ENCODE data around the gene PDE10A.

Gene PDE10A

GRCh38 chr6:165586706-165587105, 76.3 kb downstream of the PDE10A start:
- Histone ChIP-seq H3K79me2 (ENCODE audit: control insufficient read depth, insufficient read depth, low read length, unreplicated experiment) (no peaks in the 10 kb centered on the region), H2AFZ (ENCODE audit: low read length, unreplicated experiment) (no peak overlapping the region)

GRCh38 chr6:165585060-165585459, 78.0 kb downstream of the PDE10A start:
- Histone ChIP-seq H3K4me3 (ENCODE audit: low read depth, low read length) (no peak overlapping the region), H3K79me2 (ENCODE audit: control insufficient read depth, insufficient read depth, low read length, unreplicated experiment) (no peaks in the 10 kb centered on the region), H3K27me3 (ENCODE audit: insufficient read depth, low read length) (no peaks in the 10 kb centered on the region), H3K36me3 (ENCODE audit: insufficient read depth, low read length) (no peaks in the 10 kb centered on the region), H3K27ac (ENCODE audit: low read depth, low read length) (peak overlapping the region; percentile 44), H3K4me1 (ENCODE audit: control insufficient read depth, insufficient read depth, low read length, unreplicated experiment) (peaks cover 9% of the 10 kb centered on the region), H2AFZ (ENCODE audit: low read length, unreplicated experiment) (no peak overlapping the region)

More at GRCh38 chr6:165586706-165587105, 76.3 kb downstream of the PDE10A start:
- H3K36me3 ChIP-seq (ENCODE audit: insufficient read depth, low read length), result no peaks in the 10 kb centered on the region
- peaks cover 9% of the 10 kb centered on the region for H3K4me1 ChIP-seq (ENCODE audit: control insufficient read depth, insufficient read depth, low read length, unreplicated experiment)
- no peak overlapping the region for H3K4me3 ChIP-seq (ENCODE audit: low read depth, low read length)
- no peak overlapping the region for H3K27ac ChIP-seq (ENCODE audit: low read depth, low read length)
- H3K27me3 ChIP-seq (ENCODE audit: insufficient read depth, low read length), result no peaks in the 10 kb centered on the region

- Histone ChIP-seq H3K27ac (ENCODE audit: low read depth, low read length) (peak overlapping the region; percentile 44; the same call in 1 of the 2 replicates), H3K79me2 (ENCODE audit: control insufficient read depth, insufficient read depth, low read length, unreplicated experiment) (no peaks in the 10 kb centered on the region), H3K4me1 (ENCODE audit: control insufficient read depth, insufficient read depth, low read length, unreplicated experiment) (peaks cover 9% of the 10 kb centered on the region), H3K27me3 (ENCODE audit: insufficient read depth, low read length) (no peaks in the 10 kb centered on the region), H3K4me3 (ENCODE audit: low read depth, low read length) (no peak overlapping the region), H3K36me3 (ENCODE audit: insufficient read depth, low read length) (no peaks in the 10 kb centered on the region), H2AFZ (ENCODE audit: low read length, unreplicated experiment) (no peak overlapping the region)
Observed at GRCh38 chr6:165584541-165584940, 78.5 kb downstream of the PDE10A start.

GRCh38 chr6:165581678-165582077, 81.4 kb downstream of the PDE10A start:
- H3K27me3 ChIP-seq (ENCODE audit: insufficient read depth, low read length), result no peaks in the 10 kb centered on the region
- H3K27ac ChIP-seq (ENCODE audit: low read depth, low read length), result no peak overlapping the region
- no peak overlapping the region for H3K4me3 ChIP-seq (ENCODE audit: low read depth, low read length)
- H3K79me2 ChIP-seq (ENCODE audit: control insufficient read depth, insufficient read depth, low read length, unreplicated experiment), result no peaks in the 10 kb centered on the region
- no peaks in the 10 kb centered on the region for H3K36me3 ChIP-seq (ENCODE audit: insufficient read depth, low read length)
- no peak overlapping the region for H2AFZ ChIP-seq (ENCODE audit: low read length, unreplicated experiment)
- H3K4me1 ChIP-seq (ENCODE audit: control insufficient read depth, insufficient read depth, low read length, unreplicated experiment), result peaks cover 9% of the 10 kb centered on the region

DNA sequence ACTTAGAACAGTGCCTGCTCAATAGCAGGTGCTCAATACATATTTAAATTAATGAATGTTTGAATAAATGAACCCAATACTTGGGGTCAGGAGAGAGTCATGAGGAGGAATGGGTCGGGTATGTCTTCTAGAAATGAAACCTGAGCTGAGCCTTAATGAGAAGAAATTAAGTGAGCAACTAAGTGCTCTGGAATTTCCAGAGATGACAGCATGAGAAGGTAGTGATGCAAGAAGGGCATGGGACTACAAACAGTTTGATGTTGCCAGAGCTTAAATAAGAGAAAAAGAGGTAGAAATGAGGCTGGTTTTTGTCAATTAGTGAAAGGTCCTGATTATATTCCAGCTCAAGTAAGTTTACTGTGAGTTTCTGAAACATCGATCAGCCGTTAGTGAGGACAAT, 82.9 kb downstream of the PDE10A start:
- H3K4me3 ChIP-seq (ENCODE audit: low read depth, low read length), result no peak overlapping the region
- H3K27ac ChIP-seq (ENCODE audit: low read depth, low read length), result no peak overlapping the region
- H2AFZ ChIP-seq (ENCODE audit: low read length, unreplicated experiment), result no peak overlapping the region
- peaks cover 11% of the 10 kb centered on the region for H3K4me1 ChIP-seq (ENCODE audit: control insufficient read depth, insufficient read depth, low read length, unreplicated experiment)
- no peaks in the 10 kb centered on the region for H3K79me2 ChIP-seq (ENCODE audit: control insufficient read depth, insufficient read depth, low read length, unreplicated experiment)
- no peaks in the 10 kb centered on the region for H3K27me3 ChIP-seq (ENCODE audit: insufficient read depth, low read length)
- H3K36me3 ChIP-seq (ENCODE audit: insufficient read depth, low read length), result no peaks in the 10 kb centered on the region

- H3K27me3 ChIP-seq (ENCODE audit: insufficient read depth, low read length), result no peaks in the 10 kb centered on the region
Observed at GRCh38 chr6:165579151-165579550, 83.9 kb downstream of the PDE10A start.

GRCh38 chr6:165577556-165577955, 85.5 kb downstream of the PDE10A start:
- no peaks in the 10 kb centered on the region for H3K27me3 ChIP-seq (ENCODE audit: insufficient read depth, low read length)
- H3K4me1 ChIP-seq (ENCODE audit: control insufficient read depth, insufficient read depth, low read length, unreplicated experiment), result peaks cover 29% of the 10 kb centered on the region

More at GRCh38 chr6:165579151-165579550, 83.9 kb downstream of the PDE10A start:
- H2AFZ ChIP-seq (ENCODE audit: low read length, unreplicated experiment), result no peak overlapping the region
- peaks cover 15% of the 10 kb centered on the region for H3K4me1 ChIP-seq (ENCODE audit: control insufficient read depth, insufficient read depth, low read length, unreplicated experiment)
- H3K36me3 ChIP-seq (ENCODE audit: insufficient read depth, low read length), result no peaks in the 10 kb centered on the region
- H3K79me2 ChIP-seq (ENCODE audit: control insufficient read depth, insufficient read depth, low read length, unreplicated experiment), result no peaks in the 10 kb centered on the region
- H3K27ac ChIP-seq (ENCODE audit: low read depth, low read length), result no peak overlapping the region
- no peak overlapping the region for H3K4me3 ChIP-seq (ENCODE audit: low read depth, low read length)

DNA sequence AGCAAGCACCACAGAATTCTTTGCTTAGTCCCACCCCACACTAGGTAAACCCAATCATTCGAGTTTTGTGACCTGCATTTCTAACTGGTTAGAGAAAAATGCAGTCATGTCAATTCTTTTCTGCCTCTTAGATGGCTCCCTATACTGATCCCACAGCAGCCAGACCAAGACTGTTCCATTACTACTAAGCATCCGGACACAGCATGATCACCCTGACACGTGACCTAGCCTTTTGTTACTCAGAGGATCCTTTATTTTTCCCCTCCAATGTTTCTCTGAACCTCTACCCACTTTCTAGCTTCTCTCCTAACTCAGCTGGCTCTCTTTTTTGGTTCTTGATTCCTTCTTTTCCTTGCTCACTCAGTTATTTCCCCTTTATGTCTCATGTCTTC, 87.9 kb downstream of the PDE10A start:
- no peaks in the 10 kb centered on the region for H3K27me3 ChIP-seq (ENCODE audit: insufficient read depth, low read length)
- H2AFZ ChIP-seq (ENCODE audit: low read length, unreplicated experiment), result no peak overlapping the region
- peaks cover 42% of the 10 kb centered on the region for H3K4me1 ChIP-seq (ENCODE audit: control insufficient read depth, insufficient read depth, low read length, unreplicated experiment)
- H3K79me2 ChIP-seq (ENCODE audit: control insufficient read depth, insufficient read depth, low read length, unreplicated experiment), result no peaks in the 10 kb centered on the region
- H3K36me3 ChIP-seq (ENCODE audit: insufficient read depth, low read length), result no peaks in the 10 kb centered on the region
- H3K27ac ChIP-seq (ENCODE audit: low read depth, low read length), result peak overlapping the region; percentile 96
- H3K4me3 ChIP-seq (ENCODE audit: low read depth, low read length), result no peak overlapping the region

More at GRCh38 chr6:165577556-165577955, 85.5 kb downstream of the PDE10A start:
- no peak overlapping the region for H3K4me3 ChIP-seq (ENCODE audit: low read depth, low read length)
- H3K79me2 ChIP-seq (ENCODE audit: control insufficient read depth, insufficient read depth, low read length, unreplicated experiment), result no peaks in the 10 kb centered on the region
- no peaks in the 10 kb centered on the region for H3K36me3 ChIP-seq (ENCODE audit: insufficient read depth, low read length)
- no peak overlapping the region for H3K27ac ChIP-seq (ENCODE audit: low read depth, low read length)
- H2AFZ ChIP-seq (ENCODE audit: low read length, unreplicated experiment), result no peak overlapping the region

DNA sequence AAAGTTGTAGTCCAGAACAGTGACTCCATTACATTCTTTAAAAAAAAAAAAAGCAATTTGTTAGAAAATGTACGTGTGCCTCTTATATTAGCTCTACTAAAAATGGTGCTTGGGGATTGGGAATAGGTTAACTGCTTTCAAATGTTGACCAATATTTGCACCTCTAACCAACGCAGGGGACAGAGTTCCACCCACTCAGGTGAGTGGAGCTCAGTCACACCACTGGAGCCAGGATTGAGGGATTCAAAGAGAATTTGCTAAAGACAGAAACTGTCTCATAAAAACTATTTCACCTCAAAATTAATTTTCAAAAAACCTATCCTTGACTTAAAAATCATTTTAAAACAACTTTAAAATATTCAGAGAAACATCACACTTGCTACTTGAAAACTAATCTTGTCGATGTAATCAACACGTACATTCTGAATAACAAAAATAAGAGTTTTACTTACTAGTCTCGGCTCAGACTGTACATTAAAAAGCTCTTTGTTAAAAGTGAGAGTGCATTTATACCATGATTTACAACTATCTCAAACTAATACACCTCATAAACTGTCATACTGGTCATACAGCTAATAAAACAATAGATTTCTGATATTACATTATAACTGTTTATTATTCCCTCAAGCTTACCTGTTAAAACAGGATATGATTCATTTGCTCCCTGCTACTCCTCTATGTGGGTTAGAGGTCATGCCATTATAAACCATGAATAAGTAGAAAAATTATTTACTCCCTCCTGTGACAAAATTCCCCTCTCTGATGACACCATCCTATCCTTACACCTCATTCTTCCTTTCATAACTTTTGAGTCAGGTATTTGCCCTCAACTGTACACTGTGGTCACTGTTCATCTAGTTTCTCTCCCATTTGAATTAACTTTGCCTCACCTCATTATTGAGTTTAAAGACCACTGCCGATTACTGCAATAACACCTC, 88.6 kb downstream of the PDE10A start:
- H3K4me3 ChIP-seq (ENCODE audit: low read depth, low read length), result no peak overlapping the region
- no peaks in the 10 kb centered on the region for H3K27me3 ChIP-seq (ENCODE audit: insufficient read depth, low read length)
- H3K79me2 ChIP-seq (ENCODE audit: control insufficient read depth, insufficient read depth, low read length, unreplicated experiment), result no peaks in the 10 kb centered on the region
- no peaks in the 10 kb centered on the region for H3K36me3 ChIP-seq (ENCODE audit: insufficient read depth, low read length)
- H2AFZ ChIP-seq (ENCODE audit: low read length, unreplicated experiment), result peak overlapping the region; percentile 34
- peak overlapping the region; percentile 96 for H3K27ac ChIP-seq (ENCODE audit: low read depth, low read length)
- peaks cover 42% of the 10 kb centered on the region for H3K4me1 ChIP-seq (ENCODE audit: control insufficient read depth, insufficient read depth, low read length, unreplicated experiment)

- no peak overlapping the region for H3K4me3 ChIP-seq (ENCODE audit: low read depth, low read length)
- no peaks in the 10 kb centered on the region for H3K36me3 ChIP-seq (ENCODE audit: insufficient read depth, low read length)
- H2AFZ ChIP-seq (ENCODE audit: low read length, unreplicated experiment), result peak overlapping the region; percentile 34
- H3K27me3 ChIP-seq (ENCODE audit: insufficient read depth, low read length), result no peaks in the 10 kb centered on the region
- H3K27ac ChIP-seq (ENCODE audit: low read depth, low read length), result peak overlapping the region; percentile 96
- peaks cover 42% of the 10 kb centered on the region for H3K4me1 ChIP-seq (ENCODE audit: control insufficient read depth, insufficient read depth, low read length, unreplicated experiment)
- no peaks in the 10 kb centered on the region for H3K79me2 ChIP-seq (ENCODE audit: control insufficient read depth, insufficient read depth, low read length, unreplicated experiment)
Observed at GRCh38 chr6:165573671-165574070, 89.4 kb downstream of the PDE10A start.

DNA sequence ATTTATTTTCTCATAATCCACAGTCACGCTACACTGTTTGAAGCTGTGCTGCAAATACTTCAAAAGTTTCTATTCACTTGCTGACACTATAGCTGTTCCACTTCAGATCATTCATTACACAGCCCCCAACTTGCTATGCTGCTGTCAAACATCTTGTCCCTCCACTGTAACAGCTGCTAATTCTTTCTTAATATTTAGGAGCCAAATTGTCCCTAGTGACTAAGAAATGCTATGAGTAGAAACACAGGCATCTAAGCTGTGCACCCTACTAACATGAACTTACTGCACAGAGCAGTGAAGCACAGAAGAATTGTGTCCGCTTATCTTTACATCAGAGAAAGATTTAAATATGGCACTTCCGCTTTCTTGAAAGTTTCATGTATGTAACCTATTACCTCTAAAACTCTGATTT, 91.3 kb downstream of the PDE10A start:
- no peak overlapping the region for H3K4me3 ChIP-seq (ENCODE audit: low read depth, low read length)
- no peaks in the 10 kb centered on the region for H3K27me3 ChIP-seq (ENCODE audit: insufficient read depth, low read length)
- H3K4me1 ChIP-seq (ENCODE audit: control insufficient read depth, insufficient read depth, low read length, unreplicated experiment), result peaks cover 42% of the 10 kb centered on the region
- no peaks in the 10 kb centered on the region for H3K36me3 ChIP-seq (ENCODE audit: insufficient read depth, low read length)
- H3K79me2 ChIP-seq (ENCODE audit: control insufficient read depth, insufficient read depth, low read length, unreplicated experiment), result no peaks in the 10 kb centered on the region
- peak overlapping the region; percentile 96 for H3K27ac ChIP-seq (ENCODE audit: low read depth, low read length)
- H2AFZ ChIP-seq (ENCODE audit: low read length, unreplicated experiment), result no peak overlapping the region

Measured in ACC112 (cell line).